Thyroid gland (tissue), 4 donors: ENCODE data around the gene TUBB6. TPM values are rescaled to one million over a fixed set of nuclear protein-coding genes. Genes with fewer than 3 reads are reported as not detected.

Experiments
- DNase-seq, 2 donors: peaks; one replicate each; pipeline ENCODE4 v3.0.0-alpha.2; 2019
- H3K27ac ChIP-seq, 3 donors: fragments of 200-600 bp; sonication (generic); 1 replicate in 2 of 3; 2 replicates in 1 of 3; pipeline ENCODE4 v1.5.1; 2016 to 2019; ENCODE audit warnings: mild to moderate bottlenecking in 1 of 3, moderate library complexity in 1 of 3
- H3K27me3 ChIP-seq: fragments of 200-600 bp; sonication (generic); one replicate; pipeline ENCODE4 v1.5.1; 2019
- H3K36me3 ChIP-seq, 2 donors: fragments of 200-600 bp; sonication (generic); one replicate each; pipeline ENCODE4 v1.5.1; 2016 to 2019
- H3K4me1 ChIP-seq, 2 donors: fragments of 200-600 bp; sonication (generic); one replicate each; pipeline ENCODE4 v1.5.1; 2017 to 2019
- H3K4me3 ChIP-seq, 3 donors: fragments of 200-600 bp; sonication (generic); replicated peaks in 1 of 3; 1 replicate in 2 of 3; 2 replicates in 1 of 3; pipeline ENCODE4 v1.5.1; 2016; ENCODE audit warnings: mild to moderate bottlenecking in 1 of 3
- H3K9me3 ChIP-seq: fragments of 200-600 bp; sonication (generic); one replicate; pipeline ENCODE4 v1.5.1; 2017
- CTCF ChIP-seq, 6 experiments: fragments of 200-600 bp in 3 of 6; fragments of 450-650 bp in 3 of 6; sonication (generic) in 3 of 6; IDR thresholded peaks; one replicate each; pipeline ENCODE4 v1.5.1; 2016 to 2019; ENCODE audit warnings: antibody characterized with exemption in 6 of 6, mild to moderate bottlenecking in 2 of 6, inconsistent platforms in 1 of 6, moderate library complexity in 1 of 6
- POLR2A ChIP-seq, 2 donors: fragments of 450-650 bp; IDR thresholded peaks; one replicate each; pipeline ENCODE4 v1.6.1; 2017; ENCODE audit warnings: antibody characterized with exemption in 2 of 2, mild to moderate bottlenecking in 2 of 2, moderate library complexity in 1 of 2
- WGBS, 2 donors: methylation state at CpG; one replicate each; pipeline ENCODE4 v1.1.5; 2017; 5-methylcytosine and 5-hydroxymethylcytosine counted together
- intact Hi-C: fragments of 100-400 bp; cut with DNase I; formaldehyde crosslinking; loops from one replicate; pipeline ENCODE4 v1.15.1; 2023
- total RNA-seq, 4 donors: library from RNA; depleted of rRNA; stranded (reverse); fragments of >200 nt; gene quantifications; one replicate each; pipeline ENCODE4 v1.2.3, GENCODE V29; 2016

Gene TUBB6
- total RNA-seq, 4 donors from 2014 or later: 91.9 to 157 (median 124) TPM

- intact Hi-C loops: loop anchor here (5.0 kb wide), 1 partner anchor 36 kb away; no protein-coding TSS in a partner anchor
- Histone ChIP-seq H3K36me3 (peaks cover 6 to 12% of the 10 kb centered on the region in 2 donors), H3K4me1 (peaks cover 9 to 25% of the 10 kb centered on the region in 2 donors), H3K27ac (peak overlapping the region; percentile 74 to 92 (median 78)), H3K27me3 (no peaks in the 10 kb centered on the region), H3K9me3 (no peaks in the 10 kb centered on the region), H3K4me3 (peak overlapping the region; percentile 31 to 82 (median 44))
- DNase-seq: peak; percentile 73 to 77
- WGBS, 2 donors: 3 to 5% methylated on average over 8 to 27 of the region's 81 CpGs
- no peak for TF ChIP-seq CTCF (IDR thresholded peaks at IDR 0.05)
- TF ChIP-seq POLR2A (IDR thresholded peaks at IDR 0.05): peak in 1 of 2 donors; percentile 43
These were observed 502 bp downstream of the TUBB6 start for GRCh38 chr18:12308386-12309100.

- no peak for TF ChIP-seq CTCF (IDR thresholded peaks at IDR 0.05)
- no peak for TF ChIP-seq POLR2A (IDR thresholded peaks at IDR 0.05)
- Histone ChIP-seq H3K4me3 (peak overlapping the region in 1 of 3 donors; percentile 82), H3K36me3 (peaks cover 6 to 12% of the 10 kb centered on the region in 2 donors), H3K9me3 (no peaks in the 10 kb centered on the region), H3K27ac (peak overlapping the region in 2 of 3 donors; percentile 74 to 92), H3K27me3 (no peaks in the 10 kb centered on the region), H3K4me1 (peaks cover 9 to 20% of the 10 kb centered on the region in 2 donors)
- intact Hi-C loops: loop anchor here (5.0 kb wide), 1 partner anchor 37 kb away; no protein-coding TSS in a partner anchor
- no peak for DNase-seq
- 51 to 61% methylated on average over 7 of the region's 7 CpGs for WGBS, 2 donors
These were observed 1.7 kb downstream of the TUBB6 start for GRCh38 chr18:12309683-12310198.

GRCh38 chr18:12310762-12311161 is 2.7 kb downstream of the TUBB6 start:
- no peak for DNase-seq
- intact Hi-C loops: no loop called here
- peaks cover 13 to 20% of the 10 kb centered on the region in 2 donors for H3K4me1 ChIP-seq
- H3K27ac ChIP-seq: no peak overlapping the region
- peaks cover 6 to 12% of the 10 kb centered on the region in 2 donors for H3K36me3 ChIP-seq
- H3K27me3 ChIP-seq: no peaks in the 10 kb centered on the region
- no peaks in the 10 kb centered on the region for H3K9me3 ChIP-seq
- H3K4me3 ChIP-seq: no peak overlapping the region
- 96 to 100% methylated on average over 6 of the region's 6 CpGs for WGBS, 2 donors
- TF ChIP-seq CTCF (IDR thresholded peaks at IDR 0.05) (no peak), POLR2A (IDR thresholded peaks at IDR 0.05) (no peak)

- Histone ChIP-seq H3K27ac (no peak overlapping the region), H3K27me3 (no peaks in the 10 kb centered on the region), H3K4me1 (peaks cover 19 to 36% of the 10 kb centered on the region in 2 donors), H3K36me3 (peaks cover 6 to 17% of the 10 kb centered on the region in 2 donors), H3K4me3 (no peak overlapping the region), H3K9me3 (no peaks in the 10 kb centered on the region)
- no peak for TF ChIP-seq POLR2A (IDR thresholded peaks at IDR 0.05)
- no peak for TF ChIP-seq CTCF (IDR thresholded peaks at IDR 0.05)
- no peak for DNase-seq
- intact Hi-C loops: no loop called here
These were observed 4.9 kb downstream of the TUBB6 start for GRCh38 chr18:12312976-12313375.
